Measurements from ENCODE around the gene TM9SF2.
"Not testable (repeated sequence)": the region's sequence is repeated elsewhere in the genome, so short reads cannot be mapped to it uniquely, and the experiment has no call there.

TM9SF2 gene

GRCh38 chr13:99559560-99559959 lies 58.3 kb downstream of the TM9SF2 start:
- TF ChIP-seq CTCF (IDR thresholded peaks at IDR 0.05; ENCODE audit: low read depth, low read length), result no peak
- H3K4me3 ChIP-seq (replicated peaks in 1 of 2; ENCODE audit: low read depth in 2 of 2, low read length in 2 of 2), result no peak overlapping the region
- peak in 1 of 2 donors; percentile 14 for DNase-seq (ENCODE audit: low read depth in 2 of 2)

GRCh38 chr13:99563404-99563803 lies 62.1 kb downstream of the TM9SF2 start:
- DNase-seq (ENCODE audit: low read depth in 2 of 2), result no peak
- H3K4me3 ChIP-seq (replicated peaks in 1 of 2; ENCODE audit: low read depth in 2 of 2, low read length in 2 of 2), result no peak overlapping the region
- no peak for TF ChIP-seq CTCF (IDR thresholded peaks at IDR 0.05; ENCODE audit: low read depth, low read length)

DNA sequence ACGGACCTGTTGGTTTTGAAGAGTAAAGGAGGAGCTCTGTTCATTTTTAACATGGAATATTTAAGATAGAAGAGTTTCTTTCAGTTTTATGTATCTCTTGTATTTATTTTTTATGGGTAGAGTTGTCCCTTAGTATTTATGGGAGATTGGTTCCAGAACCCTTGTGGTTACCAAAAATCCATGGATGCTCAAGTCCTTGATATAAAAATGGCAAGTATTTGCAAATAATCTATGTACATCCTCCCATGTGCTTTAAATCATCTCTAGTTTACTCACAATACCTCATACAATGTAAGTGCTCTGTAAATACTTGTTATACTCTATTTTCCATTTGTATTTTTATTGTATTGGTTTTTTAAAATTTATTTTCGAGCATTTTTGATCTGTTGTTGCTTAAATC lies 63.1 kb downstream of the TM9SF2 start:
- no peak overlapping the region for H3K4me3 ChIP-seq (replicated peaks in 1 of 2; ENCODE audit: low read depth in 2 of 2, low read length in 2 of 2)
- no peak for DNase-seq (ENCODE audit: low read depth in 2 of 2)
- no peak for TF ChIP-seq CTCF (IDR thresholded peaks at IDR 0.05; ENCODE audit: low read depth, low read length)

GRCh38 chr13:99565478-99566124 lies 64.3 kb downstream of the TM9SF2 start:
- no peak for TF ChIP-seq CTCF (IDR thresholded peaks at IDR 0.05; ENCODE audit: low read depth, low read length)
- no peak for DNase-seq (ENCODE audit: low read depth in 2 of 2)
- no peak overlapping the region for H3K4me3 ChIP-seq (replicated peaks in 1 of 2; ENCODE audit: low read depth in 2 of 2, low read length in 2 of 2)

- DNase-seq (ENCODE audit: low read depth in 2 of 2), result no peak
- no peak overlapping the region for H3K4me3 ChIP-seq (replicated peaks in 1 of 2; ENCODE audit: low read depth in 2 of 2, low read length in 2 of 2)
- TF ChIP-seq CTCF (IDR thresholded peaks at IDR 0.05; ENCODE audit: low read depth, low read length), result no peak
These were observed 65.1 kb downstream of the TM9SF2 start for GRCh38 chr13:99566125-99567083.

DNA sequence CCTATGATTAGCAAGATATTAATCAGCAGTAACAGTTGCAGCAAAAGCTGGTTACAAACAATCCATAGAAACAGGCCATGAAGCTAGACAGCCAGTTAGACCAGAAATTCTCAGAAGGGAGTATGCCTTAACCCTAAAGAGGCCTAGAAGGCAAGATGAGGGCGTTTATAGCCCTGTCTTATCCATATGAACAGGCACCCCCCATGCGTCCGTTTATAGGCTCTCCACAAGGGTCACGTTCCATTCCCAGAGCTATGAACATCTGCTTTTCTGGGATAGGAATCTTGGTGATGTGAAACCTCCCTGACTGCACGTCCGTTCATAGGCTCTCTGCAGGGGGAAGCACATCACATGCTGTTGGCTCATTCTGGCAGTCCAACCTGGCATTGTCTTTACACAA lies 67.6 kb downstream of the TM9SF2 start:
- H3K4me3 ChIP-seq (replicated peaks in 1 of 2; ENCODE audit: low read depth in 2 of 2, low read length in 2 of 2); DNase-seq (ENCODE audit: low read depth in 2 of 2): not testable (repeated sequence)

DNA sequence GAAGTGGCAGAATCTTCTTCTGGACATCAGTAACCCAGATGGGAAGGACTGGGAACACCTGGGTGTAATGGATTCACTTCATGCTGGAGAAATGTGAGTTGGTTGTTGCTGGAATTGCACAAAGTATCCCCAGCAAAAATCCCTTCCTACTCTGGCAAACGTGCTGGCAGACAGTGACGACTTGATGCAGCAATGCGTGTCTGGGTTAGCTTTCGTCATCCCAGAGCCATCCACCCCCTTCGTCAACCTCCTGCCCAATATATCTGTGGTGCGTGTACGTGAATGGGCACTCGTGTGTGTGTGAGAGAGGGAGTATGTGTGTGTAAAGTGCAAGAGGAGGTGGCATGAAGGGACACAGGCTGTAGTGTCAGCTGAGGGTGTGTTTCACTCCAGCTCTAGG lies 70.9 kb downstream of the TM9SF2 start:
- no peak overlapping the region for H3K4me3 ChIP-seq (replicated peaks in 1 of 2; ENCODE audit: low read depth in 2 of 2, low read length in 2 of 2)
- TF ChIP-seq CTCF (IDR thresholded peaks at IDR 0.05; ENCODE audit: low read depth, low read length), result no peak
- DNase-seq (ENCODE audit: low read depth in 2 of 2), result peak; percentile 6 to 32

Measured in cardiac fibroblast (primary cell).